Mesothelial cell of epicardium (in vitro differentiated cells): Measurements from ENCODE around the gene PTGIS. TPM values are rescaled to one million over a fixed set of nuclear protein-coding genes. Genes with fewer than 3 reads are reported as not detected.

ENCODE experiments used
- DNase-seq, 2 experiments: peaks; one replicate each; pipeline ENCODE4 v3.0.0; 2021; ENCODE audit warnings: low spot score in 2 of 2; ENCODE audit not compliant: unreplicated experiment in 2 of 2
- H3K27ac Mint-ChIP-seq: 2 replicates; pipeline ENCODE4 v1.8.0; 2021; ENCODE audit warnings: mixed read lengths
- H3K27me3 Mint-ChIP-seq: 2 replicates; pipeline ENCODE4 v1.8.0; 2021; ENCODE audit warnings: low read depth, mixed read lengths
- H3K36me3 Mint-ChIP-seq: 2 replicates; pipeline ENCODE4 v1.8.0; 2021; ENCODE audit warnings: mixed read lengths
- H3K4me1 Mint-ChIP-seq: 2 replicates; pipeline ENCODE4 v1.8.0; 2021; ENCODE audit warnings: mixed read lengths
- H3K4me3 Mint-ChIP-seq: 2 replicates; pipeline ENCODE4 v1.8.0; 2021; ENCODE audit warnings: mild to moderate bottlenecking, moderate library complexity, mixed read lengths
- H3K9me3 Mint-ChIP-seq: 2 replicates; pipeline ENCODE4 v1.8.0; 2021; ENCODE audit warnings: mixed read lengths
- total RNA-seq: library from RNA; stranded (reverse); gene quantifications from 3 replicates; pipeline ENCODE4 v1.2.1, GENCODE V29; 2021
- TF ChIP-seq, protein P1 (sequence below): fragments of 200-600 bp; sonication (generic); IDR thresholded peaks from one replicate; pipeline ENCODE4 v1.5.0; 2021; ENCODE audit warnings: antibody characterized with exemption; ENCODE audit not compliant: unreplicated experiment

Gene PTGIS
- total RNA-seq, 1 donor from 2014 or later: 113 TPM

DNA sequence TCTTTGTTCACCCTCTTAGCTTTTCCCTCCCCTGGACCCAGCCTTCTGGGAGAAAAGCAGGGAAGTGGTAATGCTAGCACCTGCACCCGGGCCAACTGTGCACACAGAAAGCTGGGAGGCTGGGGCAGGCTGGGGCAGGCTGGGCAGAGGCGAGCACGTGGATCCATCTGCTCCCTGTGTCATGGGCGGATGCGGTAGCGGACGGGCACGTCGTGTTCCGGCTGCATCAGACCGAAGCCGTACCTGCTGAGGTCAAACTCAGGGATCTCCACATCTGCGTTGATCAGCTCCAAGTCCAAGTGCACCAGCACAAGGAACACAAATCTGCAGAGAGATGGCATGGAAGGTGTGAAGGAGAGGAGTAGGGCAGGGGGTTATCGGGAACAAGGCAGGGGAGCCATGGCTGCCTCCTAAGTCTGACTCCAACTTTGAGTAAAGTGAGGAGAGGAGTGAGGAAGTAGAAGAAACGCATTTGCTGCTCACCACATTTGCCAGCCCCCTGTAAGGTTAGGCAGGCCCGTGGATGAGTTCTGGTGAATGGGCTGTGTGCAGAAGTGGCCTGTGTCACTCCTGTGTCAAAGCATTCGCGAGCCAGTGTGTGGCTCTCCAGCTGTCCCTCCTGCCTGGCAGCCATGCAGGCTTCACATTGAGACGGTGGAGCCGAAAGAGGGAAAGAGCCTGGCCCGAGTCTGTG, 60.0 kb downstream of the PTGIS start:
- H3K4me1 Mint-ChIP-seq: peaks cover 4% of the 10 kb centered on the region

DNA sequence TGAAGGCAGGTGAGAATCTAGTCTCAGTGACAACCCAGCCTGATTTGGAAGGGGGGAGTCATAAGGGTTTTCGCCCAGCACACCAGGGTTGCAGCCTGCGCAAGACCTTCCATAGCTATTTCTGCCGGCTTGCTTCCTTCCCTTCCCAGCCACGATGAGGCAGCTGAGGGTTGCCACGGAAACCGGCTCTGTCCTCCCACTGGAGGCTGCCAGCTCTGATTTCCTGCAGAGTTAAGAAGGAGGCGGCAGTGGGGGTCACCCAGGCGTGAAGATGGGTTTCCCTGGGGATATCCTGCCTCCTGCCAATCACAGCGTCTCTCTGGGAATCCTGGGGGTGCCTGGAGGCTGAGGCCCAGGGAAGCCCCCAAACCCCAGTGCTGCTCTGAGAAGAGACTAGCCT, 62.4 kb downstream of the PTGIS start:
- H3K4me1 Mint-ChIP-seq: no peaks in the 10 kb centered on the region
- TF ChIP-seq, protein P1, sequence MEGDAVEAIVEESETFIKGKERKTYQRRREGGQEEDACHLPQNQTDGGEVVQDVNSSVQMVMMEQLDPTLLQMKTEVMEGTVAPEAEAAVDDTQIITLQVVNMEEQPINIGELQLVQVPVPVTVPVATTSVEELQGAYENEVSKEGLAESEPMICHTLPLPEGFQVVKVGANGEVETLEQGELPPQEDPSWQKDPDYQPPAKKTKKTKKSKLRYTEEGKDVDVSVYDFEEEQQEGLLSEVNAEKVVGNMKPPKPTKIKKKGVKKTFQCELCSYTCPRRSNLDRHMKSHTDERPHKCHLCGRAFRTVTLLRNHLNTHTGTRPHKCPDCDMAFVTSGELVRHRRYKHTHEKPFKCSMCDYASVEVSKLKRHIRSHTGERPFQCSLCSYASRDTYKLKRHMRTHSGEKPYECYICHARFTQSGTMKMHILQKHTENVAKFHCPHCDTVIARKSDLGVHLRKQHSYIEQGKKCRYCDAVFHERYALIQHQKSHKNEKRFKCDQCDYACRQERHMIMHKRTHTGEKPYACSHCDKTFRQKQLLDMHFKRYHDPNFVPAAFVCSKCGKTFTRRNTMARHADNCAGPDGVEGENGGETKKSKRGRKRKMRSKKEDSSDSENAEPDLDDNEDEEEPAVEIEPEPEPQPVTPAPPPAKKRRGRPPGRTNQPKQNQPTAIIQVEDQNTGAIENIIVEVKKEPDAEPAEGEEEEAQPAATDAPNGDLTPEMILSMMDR: no peak
- peaks cover 2% of the 10 kb centered on the region for H3K27me3 Mint-ChIP-seq
- H3K27ac Mint-ChIP-seq: no peak overlapping the region
- DNase-seq: no peak
- no peaks in the 10 kb centered on the region for H3K9me3 Mint-ChIP-seq
- H3K4me3 Mint-ChIP-seq: no peak overlapping the region
- H3K36me3 Mint-ChIP-seq: peaks cover 13% of the 10 kb centered on the region

More for the DNA sequence above, 60.0 kb downstream of the PTGIS start:
- Mint-ChIP-seq H3K9me3 (no peaks in the 10 kb centered on the region), H3K27ac (no peak overlapping the region), H3K36me3 (peaks cover 19% of the 10 kb centered on the region), H3K27me3 (no peaks in the 10 kb centered on the region), H3K4me3 (no peak overlapping the region)
- TF ChIP-seq, protein P1: no peak
- DNase-seq: no peak

DNA sequence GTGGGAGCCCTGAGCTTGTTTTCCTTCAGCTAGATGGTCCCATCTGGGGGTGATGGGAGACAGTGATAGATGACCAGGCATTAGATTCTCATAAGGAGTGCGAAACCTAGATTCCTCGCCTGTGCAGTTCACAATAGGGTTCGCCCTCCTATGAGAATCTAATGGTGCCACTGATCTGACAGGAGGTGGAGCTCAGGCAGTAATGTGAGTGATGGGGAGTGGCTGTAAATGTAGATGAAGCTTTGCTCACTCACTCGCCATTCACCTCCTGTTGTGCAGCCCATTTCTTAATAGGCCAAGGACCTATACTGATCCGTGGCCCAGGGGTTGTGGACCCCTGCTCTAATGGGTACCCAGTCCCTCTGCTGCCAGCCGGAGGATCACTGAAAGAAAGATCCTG, 64.8 kb downstream of the PTGIS start:
- peaks cover 8% of the 10 kb centered on the region for H3K36me3 Mint-ChIP-seq
- peaks cover 5% of the 10 kb centered on the region for H3K27me3 Mint-ChIP-seq
- TF ChIP-seq, protein P1: no peak
- H3K4me3 Mint-ChIP-seq: no peak overlapping the region
- H3K9me3 Mint-ChIP-seq: peaks cover 3% of the 10 kb centered on the region
- no peak overlapping the region for H3K27ac Mint-ChIP-seq
- no peaks in the 10 kb centered on the region for H3K4me1 Mint-ChIP-seq
- no peak for DNase-seq

DNA sequence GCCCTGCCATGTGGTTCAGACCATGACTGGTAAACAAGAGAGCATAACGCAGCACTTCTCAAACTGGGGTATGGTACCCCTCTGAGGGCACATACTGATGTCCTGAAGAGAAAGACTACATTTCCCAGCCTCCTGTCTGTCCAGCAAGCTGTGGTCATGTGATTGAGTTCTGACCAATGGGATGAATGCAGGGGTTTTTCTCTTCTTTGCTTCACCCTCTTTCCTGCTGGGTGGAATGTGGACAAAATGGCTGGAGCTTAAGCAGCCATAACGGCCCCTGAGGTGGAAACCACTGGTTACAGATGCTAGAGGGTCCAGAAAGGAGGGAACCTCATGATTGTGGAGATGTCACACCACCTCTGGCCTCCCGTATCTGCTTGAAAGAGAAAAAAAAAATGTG, 66.0 kb downstream of the PTGIS start:
- TF ChIP-seq, protein P1: no peak
- Mint-ChIP-seq H3K4me1 (no peaks in the 10 kb centered on the region), H3K4me3 (no peak overlapping the region), H3K27ac (no peak overlapping the region), H3K9me3 (peaks cover 5% of the 10 kb centered on the region), H3K27me3 (peaks cover 13% of the 10 kb centered on the region), H3K36me3 (peaks cover 3% of the 10 kb centered on the region)
- no peak for DNase-seq

DNA sequence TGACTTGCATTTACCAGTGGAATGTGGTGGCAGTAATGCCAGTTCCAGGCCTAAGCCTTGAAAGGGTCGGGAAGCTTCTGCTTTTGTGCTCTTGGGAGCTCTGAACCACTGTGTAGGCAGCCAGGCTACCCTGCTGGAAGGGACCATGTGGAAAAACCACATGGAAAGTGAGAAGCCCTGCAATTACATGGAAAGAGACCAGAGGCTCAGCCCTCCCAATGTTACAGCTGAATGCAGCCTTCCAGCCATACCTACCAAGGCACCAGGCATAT, 70.6 kb downstream of the PTGIS start:
- Mint-ChIP-seq H3K4me3 (no peak overlapping the region), H3K9me3 (peaks cover 5% of the 10 kb centered on the region), H3K36me3 (no peaks in the 10 kb centered on the region), H3K27me3 (peaks cover 32% of the 10 kb centered on the region), H3K27ac (no peak overlapping the region), H3K4me1 (no peaks in the 10 kb centered on the region)
- no peak for DNase-seq
- TF ChIP-seq, protein P1: no peak
